Hepatocyte (in vitro differentiated cells): ENCODE results near the gene SMS.

ENCODE experiments used
- EZH2 ChIP-seq: fragments of 200-600 bp; sonication (generic); IDR thresholded peaks from 2 replicates; pipeline ENCODE4 v1.6.1; 2016; ENCODE audit warnings: antibody characterized with exemption, mild to moderate bottlenecking, borderline replicate concordance
- EZH2phosphoT487 ChIP-seq: fragments of 200-600 bp; sonication (generic); IDR thresholded peaks from one replicate; pipeline ENCODE4 v1.6.1; 2018; ENCODE audit warnings: antibody characterized with exemption, mild to moderate bottlenecking, low read depth, moderate library complexity; ENCODE audit not compliant: unreplicated experiment, severe bottlenecking
- TF ChIP-seq, protein P1 (sequence below): fragments of 200-600 bp; sonication (generic); IDR thresholded peaks from 2 replicates; pipeline ENCODE4 v1.5.1; 2016; ENCODE audit warnings: antibody characterized with exemption, mild to moderate bottlenecking; ENCODE audit not compliant: poor library complexity

DNA sequence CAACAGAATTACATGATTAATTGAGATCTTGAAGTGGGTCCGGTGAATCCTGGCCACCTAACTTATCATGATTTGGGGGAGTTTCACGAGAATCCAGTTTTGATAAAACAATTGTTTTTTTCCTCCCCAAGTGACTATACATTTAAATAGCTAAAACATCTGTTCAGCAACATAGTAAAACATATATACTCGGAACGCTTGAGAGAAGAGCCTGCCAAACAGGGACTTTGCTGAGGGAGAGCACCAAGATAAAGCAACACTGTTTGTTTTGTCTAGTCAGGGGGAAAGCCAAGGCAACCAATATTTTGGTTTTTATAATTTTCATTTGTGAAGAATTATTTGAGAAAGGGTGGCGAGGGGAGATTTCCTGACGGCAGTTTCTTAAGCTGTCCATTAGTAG is 92.0 kb downstream of the SMS start:
- TF ChIP-seq, protein P1, sequence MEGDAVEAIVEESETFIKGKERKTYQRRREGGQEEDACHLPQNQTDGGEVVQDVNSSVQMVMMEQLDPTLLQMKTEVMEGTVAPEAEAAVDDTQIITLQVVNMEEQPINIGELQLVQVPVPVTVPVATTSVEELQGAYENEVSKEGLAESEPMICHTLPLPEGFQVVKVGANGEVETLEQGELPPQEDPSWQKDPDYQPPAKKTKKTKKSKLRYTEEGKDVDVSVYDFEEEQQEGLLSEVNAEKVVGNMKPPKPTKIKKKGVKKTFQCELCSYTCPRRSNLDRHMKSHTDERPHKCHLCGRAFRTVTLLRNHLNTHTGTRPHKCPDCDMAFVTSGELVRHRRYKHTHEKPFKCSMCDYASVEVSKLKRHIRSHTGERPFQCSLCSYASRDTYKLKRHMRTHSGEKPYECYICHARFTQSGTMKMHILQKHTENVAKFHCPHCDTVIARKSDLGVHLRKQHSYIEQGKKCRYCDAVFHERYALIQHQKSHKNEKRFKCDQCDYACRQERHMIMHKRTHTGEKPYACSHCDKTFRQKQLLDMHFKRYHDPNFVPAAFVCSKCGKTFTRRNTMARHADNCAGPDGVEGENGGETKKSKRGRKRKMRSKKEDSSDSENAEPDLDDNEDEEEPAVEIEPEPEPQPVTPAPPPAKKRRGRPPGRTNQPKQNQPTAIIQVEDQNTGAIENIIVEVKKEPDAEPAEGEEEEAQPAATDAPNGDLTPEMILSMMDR: no peak
- no peak for TF ChIP-seq EZH2
- no peak for TF ChIP-seq EZH2phosphoT487
